Testis (tissue), 2 donors: ENCODE data around the gene GMPS.

Experiments used
- POLR2A ChIP-seq: fragments of 450-650 bp; IDR thresholded peaks from one replicate; pipeline ENCODE4 v1.6.1; 2017; ENCODE audit warnings: antibody characterized with exemption, mild to moderate bottlenecking, moderate library complexity
- TF ChIP-seq, protein P1 (sequence below), 3 experiments: fragments of 450-650 bp in 2 of 3; fragments of 200-600 bp in 1 of 3; sonication (generic) in 1 of 3; IDR thresholded peaks; one replicate each; pipeline ENCODE4 v1.5.1; 2016 to 2019; ENCODE audit warnings: antibody characterized with exemption in 3 of 3, mild to moderate bottlenecking in 2 of 3, moderate library complexity in 1 of 3

DNA sequence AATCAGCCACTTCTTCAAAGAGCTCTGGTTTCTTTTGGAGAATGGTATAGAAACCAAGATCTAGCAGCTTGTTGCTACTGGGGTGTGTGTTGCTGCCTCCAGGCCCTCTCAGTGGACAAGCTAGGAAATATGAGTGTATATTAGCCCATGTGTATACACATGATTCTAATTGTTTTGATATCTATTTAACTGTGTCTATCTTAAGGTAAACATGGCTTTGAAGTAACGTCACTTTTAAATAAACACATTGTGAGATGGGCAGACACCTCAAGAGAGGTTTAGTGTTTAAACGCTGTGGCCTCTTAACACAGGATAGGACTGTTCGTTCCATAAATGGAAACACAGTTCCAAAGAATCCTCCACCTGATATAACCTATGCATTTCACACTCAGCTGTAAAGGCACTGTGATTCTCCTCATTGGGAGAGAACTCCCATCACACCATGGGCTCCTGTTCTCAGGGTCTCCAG lies 87.0 kb downstream of the GMPS start:
- TF ChIP-seq, protein P1, sequence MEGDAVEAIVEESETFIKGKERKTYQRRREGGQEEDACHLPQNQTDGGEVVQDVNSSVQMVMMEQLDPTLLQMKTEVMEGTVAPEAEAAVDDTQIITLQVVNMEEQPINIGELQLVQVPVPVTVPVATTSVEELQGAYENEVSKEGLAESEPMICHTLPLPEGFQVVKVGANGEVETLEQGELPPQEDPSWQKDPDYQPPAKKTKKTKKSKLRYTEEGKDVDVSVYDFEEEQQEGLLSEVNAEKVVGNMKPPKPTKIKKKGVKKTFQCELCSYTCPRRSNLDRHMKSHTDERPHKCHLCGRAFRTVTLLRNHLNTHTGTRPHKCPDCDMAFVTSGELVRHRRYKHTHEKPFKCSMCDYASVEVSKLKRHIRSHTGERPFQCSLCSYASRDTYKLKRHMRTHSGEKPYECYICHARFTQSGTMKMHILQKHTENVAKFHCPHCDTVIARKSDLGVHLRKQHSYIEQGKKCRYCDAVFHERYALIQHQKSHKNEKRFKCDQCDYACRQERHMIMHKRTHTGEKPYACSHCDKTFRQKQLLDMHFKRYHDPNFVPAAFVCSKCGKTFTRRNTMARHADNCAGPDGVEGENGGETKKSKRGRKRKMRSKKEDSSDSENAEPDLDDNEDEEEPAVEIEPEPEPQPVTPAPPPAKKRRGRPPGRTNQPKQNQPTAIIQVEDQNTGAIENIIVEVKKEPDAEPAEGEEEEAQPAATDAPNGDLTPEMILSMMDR (IDR thresholded peaks at IDR 0.05), result no peak
- no peak for TF ChIP-seq POLR2A
